ENCODE data around the gene SNX27. TPM values are rescaled to one million over a fixed set of nuclear protein-coding genes. Genes with fewer than 3 reads are reported as not detected.

SNX27 gene
- total and polyA plus RNA-seq, 2 donors (not counting 3 experiments of a cell fraction or from before 2014, with no cell fraction given), result 8.1 to 24.9 TPM

DNA sequence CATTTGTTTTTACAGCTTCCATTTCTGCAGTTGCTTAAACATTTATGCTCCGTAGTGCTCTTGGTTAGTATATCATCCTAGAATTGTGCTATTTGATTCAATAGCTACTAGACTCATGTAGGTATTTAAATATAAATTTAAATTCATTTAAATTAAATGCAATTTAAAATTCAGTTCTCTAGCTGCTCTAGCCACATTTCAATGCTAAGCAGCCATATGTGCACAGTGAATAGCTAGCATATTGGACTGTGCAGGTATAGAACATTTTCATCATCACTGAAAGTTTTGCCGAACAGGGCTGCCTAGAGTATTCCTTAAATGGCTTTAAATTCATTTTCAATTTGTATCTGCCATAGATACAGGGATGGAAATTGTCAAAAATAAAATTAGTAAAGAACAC is 72.3 kb downstream of the SNX27 start:
- Histone ChIP-seq H3K36me3 (ENCODE audit: control insufficient read depth in 2 of 2, extremely low read depth in 1 of 2, insufficient read depth in 2 of 2, low read length in 2 of 2) (no peaks in the 10 kb centered on the region), H3K4me1 (ENCODE audit: control insufficient read depth, extremely low read depth, insufficient read depth, low read length) (peaks cover 25% of the 10 kb centered on the region), H3K9me1 (replicated peaks; ENCODE audit: control insufficient read depth, extremely low read depth, insufficient read depth, low read length) (no peaks in the 10 kb centered on the region), H4K20me1 (replicated peaks; ENCODE audit: control insufficient read depth, extremely low read depth, insufficient read depth, low read length) (no peaks in the 10 kb centered on the region), H3K27me3 (ENCODE audit: control insufficient read depth in 2 of 2, insufficient read depth in 2 of 2, low read length in 2 of 2) (no peaks in the 10 kb centered on the region), H3K4me3 (replicated peaks in 1 of 3; ENCODE audit: insufficient read depth in 1 of 3, low read depth in 1 of 3, low read length in 3 of 3) (no peak overlapping the region), H3K27ac (ENCODE audit: insufficient read depth, low read depth, low read length) (no peak overlapping the region), H3K79me2 (ENCODE audit: control insufficient read depth, insufficient read depth, low read length) (no peaks in the 10 kb centered on the region), H3K4me2 (ENCODE audit: insufficient read depth, low read length) (no peak overlapping the region), H3K9me3 (replicated peaks; ENCODE audit: control insufficient read depth, insufficient read depth, low read length) (no peaks in the 10 kb centered on the region), H3K9ac (replicated peaks; ENCODE audit: extremely low read depth, insufficient read depth, low read length) (no peak overlapping the region), H2AFZ (ENCODE audit: low read depth, low read length) (no peak overlapping the region)
- FAIRE-seq (no peak), DNase-seq (ENCODE audit: low read depth, low spot score) (no peak)
- TF ChIP-seq POLR2AphosphoS5 (IDR thresholded peaks at IDR 0.05; ENCODE audit: insufficient read depth, low read depth, low read length) (no peak), EZH2 (IDR thresholded peaks at IDR 0.05; ENCODE audit: borderline replicate concordance, low read depth, low read length, severe bottlenecking) (no peak), FOS (IDR thresholded peaks at IDR 0.05; ENCODE audit: borderline replicate concordance, insufficient read depth, low read length) (no peak), POLR2A (IDR thresholded peaks at IDR 0.05; ENCODE audit: low read depth, low read length) (no peak), MYC (IDR thresholded peaks at IDR 0.05; ENCODE audit: low read depth, low read length) (no peak), JUN (IDR thresholded peaks at IDR 0.05; ENCODE audit: borderline replicate concordance, insufficient read depth, insufficient read length, low read depth) (no peak)
- TF ChIP-seq, protein P1, sequence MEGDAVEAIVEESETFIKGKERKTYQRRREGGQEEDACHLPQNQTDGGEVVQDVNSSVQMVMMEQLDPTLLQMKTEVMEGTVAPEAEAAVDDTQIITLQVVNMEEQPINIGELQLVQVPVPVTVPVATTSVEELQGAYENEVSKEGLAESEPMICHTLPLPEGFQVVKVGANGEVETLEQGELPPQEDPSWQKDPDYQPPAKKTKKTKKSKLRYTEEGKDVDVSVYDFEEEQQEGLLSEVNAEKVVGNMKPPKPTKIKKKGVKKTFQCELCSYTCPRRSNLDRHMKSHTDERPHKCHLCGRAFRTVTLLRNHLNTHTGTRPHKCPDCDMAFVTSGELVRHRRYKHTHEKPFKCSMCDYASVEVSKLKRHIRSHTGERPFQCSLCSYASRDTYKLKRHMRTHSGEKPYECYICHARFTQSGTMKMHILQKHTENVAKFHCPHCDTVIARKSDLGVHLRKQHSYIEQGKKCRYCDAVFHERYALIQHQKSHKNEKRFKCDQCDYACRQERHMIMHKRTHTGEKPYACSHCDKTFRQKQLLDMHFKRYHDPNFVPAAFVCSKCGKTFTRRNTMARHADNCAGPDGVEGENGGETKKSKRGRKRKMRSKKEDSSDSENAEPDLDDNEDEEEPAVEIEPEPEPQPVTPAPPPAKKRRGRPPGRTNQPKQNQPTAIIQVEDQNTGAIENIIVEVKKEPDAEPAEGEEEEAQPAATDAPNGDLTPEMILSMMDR (IDR thresholded peaks at IDR 0.05; ENCODE audit: extremely low read depth in 1 of 2, insufficient read depth in 1 of 2, low read depth in 1 of 2, low read length in 2 of 2), result no peak
- TF ChIP-seq, protein P2, sequence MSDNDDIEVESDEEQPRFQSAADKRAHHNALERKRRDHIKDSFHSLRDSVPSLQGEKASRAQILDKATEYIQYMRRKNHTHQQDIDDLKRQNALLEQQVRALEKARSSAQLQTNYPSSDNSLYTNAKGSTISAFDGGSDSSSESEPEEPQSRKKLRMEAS (IDR thresholded peaks at IDR 0.05; ENCODE audit: insufficient read depth, insufficient read length), result no peak
- intact Hi-C loops (cut with micrococcal nuclease) (no loop called here), dilution Hi-C loops (cut with MboI; ENCODE audit: extremely low pct_ligation_motif_present, low sequenced_read_pairs) (no loop called here)
- no TSS peak for BruUV-seq (replicated peaks)
- ChIA-PET POLR2A (no interaction called here), CTCF (interaction anchor here (1.5 to 1.8 kb wide), 2 partner anchors 9 to 64 kb away, joined by 3 to 11 read pairs; no protein-coding TSS in a partner anchor)

Measured in endothelial cell of umbilical vein (primary cell).